HG03135 (cell line): ENCODE measurements around the gene CDKN1C.

Experiments used
- ATAC-seq: cut with Tn5 transposase; IDR thresholded peaks from one replicate; pipeline ENCODE4 v1.9.1; 2021; ENCODE audit warnings: mild to moderate bottlenecking, moderate library complexity; ENCODE audit not compliant: unreplicated experiment

The CDKN1C gene

DNA sequence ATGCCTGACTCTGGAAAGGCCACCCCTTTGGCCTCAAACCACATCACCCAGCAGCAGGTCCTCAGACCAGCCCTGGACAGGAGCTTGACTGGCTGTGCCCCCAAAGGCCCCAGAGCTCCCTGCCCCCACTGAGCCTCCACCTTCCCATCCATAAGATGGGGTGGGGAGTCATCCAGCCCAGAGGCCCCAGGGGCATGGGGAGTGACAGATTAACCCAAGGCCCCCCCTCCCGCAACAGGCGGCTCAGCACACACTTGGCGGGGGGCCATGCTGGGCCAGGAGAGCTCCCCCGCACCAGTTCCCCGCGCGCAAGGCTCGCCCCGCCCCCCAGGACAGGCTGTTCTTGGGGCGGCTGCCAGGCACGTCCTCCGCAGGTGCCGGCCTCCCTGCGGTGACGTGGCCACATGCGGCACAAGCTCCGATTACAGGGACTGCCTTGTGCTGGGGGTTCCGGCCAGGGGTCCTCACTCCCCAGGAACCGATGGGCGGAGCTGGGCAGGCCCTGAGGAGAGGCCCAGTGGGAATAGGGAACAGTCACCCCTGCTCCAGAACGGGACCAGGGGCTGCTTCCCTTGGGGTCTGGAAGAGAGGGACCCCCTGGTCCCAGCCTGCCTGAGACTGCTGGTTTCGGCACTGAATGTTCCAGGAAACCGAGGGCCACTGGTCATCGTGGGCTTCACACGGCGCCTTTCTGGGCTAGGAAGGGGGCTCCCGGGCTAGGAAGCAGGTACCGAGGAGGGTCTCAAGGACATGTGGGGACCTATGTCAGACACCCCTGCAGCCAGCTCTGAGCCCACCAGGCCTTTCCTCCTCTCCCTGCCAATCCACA, 5.1 kb upstream of the CDKN1C start:
- no peak for ATAC-seq

DNA sequence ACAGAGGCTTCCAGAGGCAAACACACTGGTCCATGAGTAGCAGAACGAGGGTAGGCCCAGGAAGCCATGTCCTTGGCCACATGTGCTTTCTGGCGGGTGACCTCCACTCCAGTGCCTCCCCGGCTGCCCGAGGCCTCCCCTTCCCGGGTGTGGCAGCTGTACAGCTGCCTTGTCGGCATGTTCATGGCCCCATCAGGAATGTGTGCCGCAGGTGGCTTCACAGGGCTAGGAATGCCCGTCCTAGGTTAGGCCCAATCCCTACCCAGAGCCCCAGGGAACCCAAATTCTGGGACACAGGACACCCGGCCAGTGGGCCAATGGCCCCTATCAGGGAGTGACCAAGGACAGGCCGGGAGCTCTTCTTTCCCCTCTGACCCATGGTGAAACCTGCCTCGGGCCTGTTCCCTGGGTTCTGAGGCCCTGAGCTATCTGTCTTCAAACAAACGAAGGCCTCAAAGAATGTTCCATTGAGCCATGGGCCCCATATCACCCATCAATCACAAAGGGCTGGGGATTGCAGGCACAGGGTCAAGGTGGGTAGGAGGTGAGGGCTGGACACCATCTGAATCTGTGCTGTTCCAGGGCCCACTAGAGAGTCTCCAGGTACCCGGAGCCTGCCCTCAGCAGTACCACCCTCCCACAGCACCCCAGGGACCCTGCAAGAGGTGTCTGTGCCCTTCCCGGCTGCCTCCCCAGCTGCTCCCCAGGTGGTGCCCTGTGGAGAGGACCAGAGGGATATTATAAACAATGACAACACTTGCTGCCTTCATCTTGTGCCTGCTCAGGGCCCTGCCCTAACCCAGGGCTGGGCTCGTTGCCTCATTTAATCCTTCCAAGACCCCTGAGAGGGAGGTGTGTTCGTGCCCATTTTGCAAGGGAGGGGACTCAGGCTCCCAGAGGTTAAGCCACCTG, 4.0 kb upstream of the CDKN1C start:
- no peak for ATAC-seq

DNA sequence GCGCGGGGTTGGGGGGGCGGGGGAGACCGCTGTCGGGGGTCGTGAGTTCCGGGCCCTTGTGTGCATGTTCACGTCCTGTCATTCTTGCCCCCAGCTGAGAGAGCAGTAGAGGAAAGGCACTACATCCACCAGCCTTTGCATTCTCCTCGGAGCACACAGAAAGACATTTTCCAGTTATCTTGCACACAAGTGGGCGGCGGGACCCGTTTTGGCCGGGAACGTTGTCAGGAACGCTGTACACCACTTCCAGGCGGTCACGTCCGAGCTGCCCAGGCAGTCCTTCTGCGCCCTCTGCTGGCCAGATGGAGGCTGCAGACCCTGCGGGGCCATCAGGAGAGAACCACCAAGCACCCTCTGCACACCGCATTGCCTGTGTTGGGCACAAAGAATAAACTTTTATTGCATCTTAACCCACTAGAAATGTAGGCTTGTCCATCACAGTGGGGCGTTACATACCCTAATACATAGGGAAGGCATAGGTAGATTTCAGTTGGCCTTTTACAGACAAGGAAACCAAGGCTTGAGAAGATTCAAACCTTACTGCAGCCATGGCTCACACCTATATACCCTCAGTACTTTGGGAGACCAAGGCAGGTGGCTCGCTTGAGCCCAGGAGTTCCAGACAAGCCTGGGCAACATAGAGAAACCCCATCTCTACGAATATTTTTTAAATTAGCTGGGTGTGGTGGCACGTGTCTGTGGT, 2.8 kb upstream of the CDKN1C start:
- ATAC-seq, result no peak

DNA sequence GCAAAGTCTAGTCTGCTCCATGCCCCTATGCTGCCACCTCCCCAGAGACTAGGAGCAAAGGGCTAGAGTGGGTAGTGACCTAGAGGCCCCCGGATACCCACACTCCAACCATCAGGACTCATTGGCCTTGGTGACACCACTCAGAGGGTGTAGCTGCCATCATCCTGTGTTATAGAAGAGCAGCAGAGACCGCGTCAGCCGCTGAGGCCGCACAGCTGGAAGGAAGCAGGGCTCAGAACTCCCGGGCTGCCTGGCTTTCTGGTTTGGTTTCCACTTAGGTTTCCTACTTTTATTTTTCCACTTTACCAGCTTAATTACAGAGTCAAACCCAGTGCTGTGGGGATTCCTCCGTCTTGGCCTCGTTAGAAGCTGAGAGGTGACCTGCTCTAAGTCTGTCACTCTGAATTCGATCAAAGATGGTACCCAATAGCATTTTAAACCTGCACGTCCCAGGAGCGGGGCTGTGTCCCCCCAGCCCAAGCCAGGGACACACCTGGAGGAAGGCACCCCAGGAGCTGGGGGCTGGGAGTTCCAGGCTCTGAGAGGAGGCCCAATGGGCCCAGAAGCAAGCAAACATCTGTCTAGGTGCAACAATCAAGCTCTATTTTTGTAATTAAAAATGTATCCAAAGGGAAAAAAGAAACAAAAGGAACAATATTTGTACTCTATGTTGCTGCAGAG, 2.1 kb upstream of the CDKN1C start:
- ATAC-seq, result no peak

DNA sequence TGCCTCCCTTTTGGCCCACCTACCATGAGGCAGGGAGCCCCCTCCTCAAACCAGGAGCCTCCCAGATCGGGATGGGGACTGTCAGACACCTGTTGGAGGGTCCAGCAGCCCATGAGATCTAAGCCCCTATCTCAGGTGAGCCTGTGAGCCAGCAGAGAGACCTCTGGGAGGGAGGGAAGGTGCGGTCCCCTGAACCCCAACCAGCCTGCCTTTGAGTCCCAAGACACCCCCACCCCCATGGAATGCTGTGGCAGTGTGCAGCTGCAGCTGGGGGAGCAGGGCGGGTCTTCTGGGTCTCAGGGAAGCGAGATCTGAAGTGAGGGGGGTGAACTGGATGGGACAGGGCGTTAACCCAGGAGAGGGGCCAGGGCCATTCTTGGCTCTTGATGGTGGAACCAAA, 1.4 kb upstream of the CDKN1C start:
- no peak for ATAC-seq

DNA sequence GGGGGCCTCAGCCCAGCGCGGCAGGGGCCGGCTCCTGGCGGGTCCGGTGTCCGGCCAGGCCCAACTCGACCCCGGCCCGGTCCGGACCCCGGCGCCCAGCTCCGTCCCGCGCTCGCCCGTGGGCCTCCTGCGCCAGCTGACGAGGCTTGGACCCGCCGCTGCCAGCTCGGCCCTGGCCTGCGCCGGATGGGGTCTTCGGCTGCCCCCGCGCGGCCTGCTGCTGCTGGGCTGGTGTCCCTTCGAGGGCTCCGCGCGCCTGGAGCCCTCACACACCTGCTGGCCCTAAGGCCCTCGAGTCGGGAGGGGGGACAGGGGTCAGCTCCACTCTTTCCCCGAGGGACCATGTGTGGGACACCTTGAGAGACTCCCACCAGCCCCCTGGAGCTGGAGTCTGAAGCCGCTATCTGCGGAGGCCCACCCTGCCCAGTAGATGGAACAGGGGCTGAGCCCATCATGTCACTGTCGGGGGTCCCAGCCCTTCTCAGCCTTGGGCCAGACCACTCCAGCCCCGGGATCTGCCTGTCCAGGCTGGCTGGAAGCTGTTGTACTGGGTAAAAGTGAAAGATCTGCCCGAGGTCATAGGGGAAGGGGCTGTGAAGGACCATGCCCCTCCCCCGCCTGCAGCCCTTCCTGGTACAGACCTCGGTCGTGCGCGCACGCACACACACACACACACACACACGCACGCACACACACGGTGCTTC, 768 bp upstream of the CDKN1C start:
- ATAC-seq, result no peak

DNA sequence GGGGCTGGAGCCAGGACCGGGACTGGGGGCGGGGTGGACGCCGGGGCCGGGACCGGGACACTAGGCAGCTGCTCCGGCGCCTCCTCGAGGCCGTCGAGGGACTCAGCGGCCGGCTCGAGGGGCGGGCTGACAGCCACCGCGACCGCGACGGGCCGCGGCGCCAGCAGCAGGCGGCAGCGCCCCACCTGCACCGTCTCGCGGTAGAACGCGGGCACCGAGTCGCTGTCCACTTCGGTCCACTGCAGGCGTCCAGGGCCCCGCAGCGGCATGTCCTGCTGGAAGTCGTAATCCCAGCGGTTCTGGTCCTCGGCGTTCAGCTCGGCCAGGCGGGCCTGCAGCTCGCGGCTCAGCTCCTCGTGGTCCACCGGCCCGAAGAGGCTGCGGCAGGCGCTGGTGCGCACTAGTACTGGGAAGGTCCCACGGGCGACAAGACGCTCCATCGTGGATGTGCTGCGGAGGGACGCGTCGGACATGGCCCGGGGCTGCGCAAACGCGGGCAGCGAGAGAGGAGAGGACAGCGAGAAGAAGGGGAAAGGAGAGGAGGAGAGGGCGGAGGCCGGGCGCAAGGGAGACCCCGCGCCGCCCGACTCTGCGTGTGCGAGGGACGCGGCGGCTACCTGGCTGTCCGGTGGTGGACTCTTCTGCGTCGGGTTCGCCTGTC, 428 bp downstream of the CDKN1C start:
- peak; percentile 5 for ATAC-seq

DNA sequence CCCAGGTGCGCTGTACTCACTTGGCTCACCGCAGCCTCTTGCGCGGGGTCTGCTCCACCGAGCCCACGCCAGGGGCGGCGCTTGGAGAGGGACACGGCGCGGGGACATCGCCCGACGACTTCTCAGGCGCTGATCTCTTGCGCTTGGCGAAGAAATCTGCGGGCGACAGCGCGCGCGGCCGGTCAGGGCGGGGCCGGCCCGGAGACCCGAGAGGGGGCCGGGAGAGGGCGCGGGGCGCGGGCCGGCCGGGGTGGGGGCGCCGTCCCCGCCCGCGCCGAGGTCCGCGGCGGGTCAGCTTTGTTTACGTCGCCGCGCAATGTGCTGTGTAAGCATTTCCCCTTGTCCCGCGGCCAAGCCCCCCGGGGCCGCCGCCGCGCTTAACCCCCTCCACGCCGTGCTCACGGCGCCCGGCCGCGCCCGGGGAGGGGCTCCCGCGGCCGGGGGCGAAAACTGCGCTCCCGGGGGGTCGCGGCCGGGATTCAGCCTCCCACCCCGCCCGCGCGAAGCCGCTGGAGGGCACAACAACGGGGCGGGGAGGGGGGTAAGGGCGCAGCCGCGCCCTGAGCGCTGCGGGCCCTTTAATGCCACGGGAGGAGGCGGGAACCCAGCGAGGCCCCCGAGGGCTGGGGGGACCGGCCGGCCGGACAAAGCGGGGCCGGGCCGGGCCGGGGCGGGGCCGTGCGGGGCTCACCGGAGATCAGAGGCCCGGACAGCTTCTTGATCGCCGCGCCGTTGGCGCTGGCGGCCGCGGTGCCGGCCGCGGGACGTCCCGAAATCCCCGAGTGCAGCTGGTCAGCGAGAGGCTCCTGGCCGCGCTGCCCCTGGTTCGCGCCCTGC, 1.4 kb downstream of the CDKN1C start:
- no peak for ATAC-seq

DNA sequence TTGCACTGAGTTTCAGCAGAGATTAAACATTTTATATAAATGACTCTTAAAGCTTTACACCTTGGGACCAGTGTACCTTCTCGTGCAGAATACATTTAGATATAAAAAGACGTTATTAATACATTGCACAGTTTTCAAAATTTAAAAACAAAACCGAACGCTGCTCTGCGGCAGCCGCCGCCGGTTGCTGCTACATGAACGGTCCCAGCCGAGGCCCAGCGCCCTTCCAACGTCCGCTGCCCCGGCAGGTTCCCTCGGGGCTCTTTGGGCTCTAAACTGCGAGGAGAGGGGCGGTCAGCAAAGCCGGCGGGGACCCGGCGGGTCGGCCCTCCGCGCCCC, 2.0 kb downstream of the CDKN1C start:
- ATAC-seq, result no peak

DNA sequence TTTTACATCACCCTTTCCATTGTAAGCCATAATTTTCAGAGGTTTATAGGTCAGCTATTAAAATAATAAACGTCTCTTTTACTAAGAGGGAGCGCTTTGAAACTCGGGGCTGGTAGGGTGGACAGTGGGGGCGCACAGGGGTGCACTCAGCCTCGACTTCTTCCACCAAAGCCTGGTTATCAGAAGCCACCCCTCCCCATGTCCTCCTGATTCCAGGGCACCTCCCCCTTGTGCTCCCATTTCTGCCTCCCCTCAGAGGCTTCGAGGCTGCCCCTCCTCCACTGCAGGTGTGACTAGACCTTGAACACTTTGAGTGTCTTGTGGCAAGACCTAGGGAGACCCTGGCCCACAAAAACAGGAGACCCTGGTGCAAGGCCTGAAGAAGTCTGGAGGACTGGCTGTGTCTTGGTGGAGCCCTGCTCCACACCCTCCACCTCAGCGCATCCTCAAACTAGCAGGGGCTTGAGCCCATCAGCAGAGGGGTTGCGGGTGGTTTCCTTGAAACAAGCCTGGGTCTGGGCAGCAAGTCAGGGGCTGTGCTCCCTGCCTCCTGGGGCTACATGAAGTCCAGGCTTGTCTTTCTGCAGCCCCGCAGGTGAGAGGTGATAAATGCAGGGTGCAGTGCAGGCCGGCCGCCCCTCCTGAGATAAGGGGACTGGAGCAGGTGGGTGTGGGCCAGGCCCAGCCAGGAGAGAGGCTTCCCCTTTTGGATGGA, 3.0 kb downstream of the CDKN1C start:
- ATAC-seq, result no peak

DNA sequence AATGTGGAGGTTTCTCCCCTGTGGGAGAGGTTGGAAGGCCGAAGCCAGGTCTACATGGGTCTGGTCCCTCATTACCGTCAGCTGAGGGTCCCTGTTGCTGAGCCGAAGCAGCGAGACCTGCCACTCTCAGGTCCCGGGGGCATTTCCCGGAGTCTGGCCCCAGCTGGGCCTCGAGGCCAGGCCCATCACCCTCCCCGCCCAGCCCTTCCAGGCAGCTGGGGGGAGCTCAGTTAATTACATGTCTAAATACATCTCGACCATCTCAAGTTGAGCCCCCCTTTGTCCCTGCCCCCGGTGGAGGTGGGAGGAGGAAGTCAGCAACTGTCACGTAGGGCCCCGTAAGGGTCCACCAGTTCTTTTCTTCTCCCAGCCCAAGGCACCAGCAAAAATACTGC, 3.6 kb downstream of the CDKN1C start:
- ATAC-seq, result no peak

DNA sequence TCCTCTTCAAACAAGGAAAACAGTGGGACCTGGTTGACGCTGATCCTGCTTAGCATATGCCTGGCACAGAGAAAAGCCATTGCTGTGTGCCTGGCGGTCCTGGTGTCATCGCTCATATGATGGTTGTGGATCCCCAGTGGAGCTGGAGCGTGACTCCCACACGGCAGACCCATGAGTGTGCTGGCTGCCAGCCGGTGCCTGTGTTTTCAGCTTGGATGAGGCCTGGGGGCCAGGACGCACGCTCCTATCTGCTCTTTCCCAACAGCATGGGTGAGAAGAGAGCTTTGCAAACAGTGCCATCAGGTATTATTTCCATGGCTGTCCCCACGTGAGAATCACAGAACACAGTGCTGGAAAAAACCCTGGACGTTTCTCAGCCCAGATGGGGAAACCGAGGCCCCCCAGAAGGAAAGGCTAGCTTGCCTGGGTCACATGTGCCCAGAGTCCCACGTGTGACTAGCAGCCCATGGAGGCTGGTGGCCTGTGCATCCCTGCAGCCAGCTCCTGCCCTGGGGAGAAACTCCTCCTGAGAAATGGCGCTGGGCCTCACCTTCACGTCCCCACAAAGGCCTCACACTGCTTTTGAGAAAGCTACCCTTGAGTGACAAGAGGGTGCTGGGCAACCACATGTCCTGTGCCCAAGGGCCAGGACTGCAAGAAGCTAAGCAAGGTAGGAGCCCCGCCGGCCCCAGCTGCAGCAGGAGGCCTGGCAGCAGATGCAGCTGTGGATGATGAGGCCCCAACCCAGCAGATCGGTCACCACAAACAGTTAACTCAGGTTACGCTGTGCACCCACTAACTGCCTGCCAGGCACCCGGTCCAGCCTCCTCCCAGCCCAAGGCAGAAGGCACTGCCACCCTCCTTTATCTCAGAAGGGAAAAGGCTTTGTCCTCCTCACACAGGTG, 4.2 kb downstream of the CDKN1C start:
- no peak for ATAC-seq

DNA sequence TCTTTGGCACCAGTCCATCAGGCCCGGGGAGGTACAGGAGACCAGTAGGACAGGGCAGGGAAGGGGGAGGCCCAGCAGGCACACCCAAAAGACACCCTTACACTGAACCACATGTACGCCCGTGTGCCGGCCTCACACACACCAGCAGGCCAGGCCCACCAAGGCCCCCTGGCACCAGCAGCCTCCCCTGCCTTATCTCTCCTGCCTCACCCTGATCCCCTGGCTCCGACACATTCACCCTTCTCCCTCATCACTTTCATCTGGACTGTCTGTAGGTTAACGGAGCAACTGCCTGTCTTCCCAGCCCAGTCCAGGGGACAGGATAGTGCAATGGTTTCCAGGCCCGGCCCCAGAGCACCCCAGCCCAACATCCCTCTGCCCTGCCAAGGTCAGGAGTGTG, 4.9 kb downstream of the CDKN1C start:
- ATAC-seq, result no peak

DNA sequence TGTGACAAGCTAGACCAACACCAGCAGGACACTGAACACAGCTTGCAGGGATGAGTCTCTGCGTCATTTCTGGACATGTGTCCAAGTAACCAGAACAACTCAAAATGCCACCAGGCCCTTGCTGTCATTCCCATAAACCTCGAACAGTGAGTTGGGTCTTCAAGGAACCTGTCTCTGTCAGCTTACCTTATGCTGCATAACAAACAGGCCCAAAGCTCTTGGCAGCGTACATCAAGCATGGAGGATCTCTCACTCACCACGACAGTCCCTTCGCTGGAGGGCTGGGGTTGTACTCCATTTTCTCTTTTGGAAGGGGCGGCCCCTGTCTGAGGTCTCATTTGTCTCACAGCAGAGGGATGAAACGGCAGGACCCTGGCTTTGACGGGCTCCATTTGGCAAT, 6.8 kb downstream of the CDKN1C start:
- ATAC-seq, result no peak

DNA sequence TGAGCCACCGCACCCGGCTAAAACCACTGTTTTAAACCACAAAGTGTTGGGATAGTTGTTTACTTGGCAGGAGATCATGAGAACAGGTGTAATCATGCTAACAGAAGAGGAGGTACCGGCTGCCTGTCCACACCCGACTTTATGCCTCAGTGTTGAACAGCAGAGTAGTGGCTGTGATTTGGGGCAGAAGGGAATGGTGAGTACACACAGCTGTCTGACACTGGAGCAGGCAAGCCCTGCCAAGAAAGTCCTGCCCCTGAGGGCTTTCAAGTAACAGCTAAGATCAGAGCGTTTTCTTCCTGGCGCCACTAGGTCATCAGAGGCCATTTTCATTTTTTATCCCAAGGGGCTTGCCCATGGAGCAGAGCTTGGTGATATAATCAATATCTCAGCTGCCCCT, 8.1 kb downstream of the CDKN1C start:
- no peak for ATAC-seq

DNA sequence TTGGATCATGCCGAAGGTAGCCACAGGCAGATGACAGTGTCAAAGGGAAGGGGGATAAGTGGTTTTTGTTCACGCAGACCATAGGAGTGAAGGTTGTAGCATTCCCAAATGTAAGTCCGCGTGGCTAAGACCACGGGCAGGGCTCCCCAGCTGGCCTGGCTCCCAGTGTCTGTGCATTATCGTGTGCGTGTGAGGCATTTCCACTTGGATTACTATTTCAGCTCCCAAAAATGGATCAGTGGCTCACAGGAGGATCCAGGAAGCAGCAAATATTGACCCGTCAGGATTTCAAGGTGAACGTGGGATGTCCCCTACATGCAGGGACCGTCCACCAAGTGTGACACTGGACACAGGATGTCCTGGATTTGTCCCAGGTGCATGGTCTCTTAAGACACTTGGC, 10.6 kb downstream of the CDKN1C start:
- no peak for ATAC-seq

DNA sequence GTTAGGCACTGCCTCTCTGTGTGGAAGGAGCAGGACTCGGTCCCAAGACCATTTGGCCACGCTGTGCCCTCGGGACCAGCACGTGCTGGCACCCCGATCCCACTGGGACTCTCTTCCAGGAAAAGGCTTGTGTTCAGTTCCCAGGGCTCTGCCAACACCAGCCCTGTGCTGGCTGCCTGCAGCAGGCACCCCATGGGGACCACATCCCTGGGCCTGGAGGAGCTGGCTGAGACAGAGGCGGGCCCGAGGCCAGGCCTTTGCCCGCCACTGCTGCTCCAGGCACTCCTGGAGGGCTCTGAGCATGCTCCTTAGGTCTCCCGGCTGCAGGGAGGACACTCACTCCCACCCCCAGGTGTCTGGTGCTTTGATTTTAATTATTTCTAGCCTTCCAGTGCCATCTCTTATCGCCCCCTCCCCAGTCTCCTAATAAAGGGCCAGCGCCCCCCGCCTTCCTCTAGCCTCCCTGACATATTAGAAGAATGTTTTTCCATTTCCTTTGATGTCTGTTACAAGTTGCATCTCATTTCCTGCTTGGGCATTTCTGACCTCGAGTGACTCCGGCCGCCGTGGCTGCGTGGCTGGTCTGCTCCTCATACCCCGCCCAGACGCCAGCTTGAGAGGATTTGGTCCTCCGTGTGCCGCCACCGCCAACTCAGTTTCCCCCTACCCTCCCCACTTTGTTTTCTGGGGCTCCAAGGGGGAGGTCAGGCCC, 14.4 kb downstream of the CDKN1C start:
- no peak for ATAC-seq
